NB4 (cell line): ENCODE measurements around the gene THRA.

Experiments used
- CTCF ChIP-seq: IDR thresholded peaks from one replicate; pipeline ENCODE4 v1.5.1; 2012; ENCODE audit warnings: low read depth, low read length
- POLR2A ChIP-seq: IDR thresholded peaks from 2 replicates; pipeline ENCODE4 v1.6.1; 2011; ENCODE audit warnings: mild to moderate bottlenecking; ENCODE audit not compliant: insufficient read length; ENCODE audit errors: extremely low read depth

- no peak for TF ChIP-seq CTCF
- TF ChIP-seq POLR2A = no peak
These were observed 44.2 kb downstream of the THRA start for GRCh38 chr17:40106760-40107521.
